ENCODE measurements around the gene EID1.

Gene EID1

DNA sequence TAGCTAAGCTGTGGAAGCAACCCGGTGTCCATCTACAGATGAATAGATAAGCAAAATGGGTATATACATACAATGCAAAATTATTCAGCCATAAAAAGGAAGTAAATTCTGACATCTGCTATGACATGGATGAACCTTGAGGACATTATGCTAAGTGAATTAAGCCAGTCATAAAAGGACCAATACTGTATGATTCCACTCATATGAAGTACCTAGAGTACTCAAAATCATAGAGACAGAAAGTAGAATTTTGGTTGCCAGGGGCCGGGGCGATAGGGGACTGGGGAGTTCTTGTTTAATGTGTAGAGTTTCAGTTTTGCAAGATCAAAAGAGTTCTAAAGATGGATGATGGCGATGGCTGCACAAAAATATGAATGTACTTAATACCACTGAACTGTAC, 10.3 kb downstream of the EID1 start:
- H3K4me3 ChIP-seq (ENCODE audit: low read depth in 1 of 5, low read length in 5 of 5), result no peak overlapping the region
- H3K36me3 ChIP-seq (ENCODE audit: control insufficient read depth in 5 of 5, insufficient read depth in 5 of 5, low read length in 5 of 5), result no peaks in the 10 kb centered on the region
- H3K4me1 ChIP-seq (ENCODE audit: control insufficient read depth in 5 of 5, insufficient read depth in 5 of 5, low read length in 5 of 5), result no peaks in the 10 kb centered on the region
- no peak overlapping the region for H3K27ac ChIP-seq (ENCODE audit: low read depth, low read length)
- H3K9ac ChIP-seq (ENCODE audit: low read length in 5 of 5), result no peak overlapping the region
- H3K27me3 ChIP-seq (ENCODE audit: control insufficient read depth in 5 of 5, insufficient read depth in 4 of 5, low read length in 5 of 5), result no peaks in the 10 kb centered on the region
- no peaks in the 10 kb centered on the region for H3K9me3 ChIP-seq (ENCODE audit: control insufficient read depth in 5 of 5, low read length in 5 of 5)

DNA sequence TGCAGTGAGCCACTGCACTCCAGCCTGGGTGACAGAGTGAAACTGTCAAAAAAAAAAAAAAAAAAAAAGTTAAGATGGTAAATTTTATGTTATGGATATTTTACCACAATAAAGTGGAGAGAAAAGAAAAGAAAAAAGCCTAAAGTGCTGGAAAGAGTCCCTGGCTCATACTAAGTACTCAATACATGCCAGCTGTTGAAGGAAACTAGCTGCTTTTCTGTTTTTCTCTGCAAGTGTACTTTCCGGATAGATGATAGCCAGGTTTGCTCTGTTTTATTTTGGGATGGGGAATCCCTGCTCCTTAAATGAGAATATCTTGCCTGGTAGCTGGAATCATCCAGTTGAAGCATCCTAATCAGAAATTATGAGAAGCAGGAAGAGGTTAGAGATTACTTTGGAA, 10.9 kb downstream of the EID1 start:
- H3K4me3 ChIP-seq (ENCODE audit: low read depth in 1 of 5, low read length in 5 of 5), result no peak overlapping the region
- no peaks in the 10 kb centered on the region for H3K36me3 ChIP-seq (ENCODE audit: control insufficient read depth in 5 of 5, insufficient read depth in 5 of 5, low read length in 5 of 5)
- no peaks in the 10 kb centered on the region for H3K9me3 ChIP-seq (ENCODE audit: control insufficient read depth in 5 of 5, low read length in 5 of 5)
- no peak overlapping the region for H3K9ac ChIP-seq (ENCODE audit: low read length in 5 of 5)
- H3K4me1 ChIP-seq (ENCODE audit: control insufficient read depth in 5 of 5, insufficient read depth in 5 of 5, low read length in 5 of 5), result no peaks in the 10 kb centered on the region
- H3K27ac ChIP-seq (ENCODE audit: low read depth, low read length), result no peak overlapping the region
- H3K27me3 ChIP-seq (ENCODE audit: control insufficient read depth in 5 of 5, insufficient read depth in 4 of 5, low read length in 5 of 5), result no peaks in the 10 kb centered on the region

DNA sequence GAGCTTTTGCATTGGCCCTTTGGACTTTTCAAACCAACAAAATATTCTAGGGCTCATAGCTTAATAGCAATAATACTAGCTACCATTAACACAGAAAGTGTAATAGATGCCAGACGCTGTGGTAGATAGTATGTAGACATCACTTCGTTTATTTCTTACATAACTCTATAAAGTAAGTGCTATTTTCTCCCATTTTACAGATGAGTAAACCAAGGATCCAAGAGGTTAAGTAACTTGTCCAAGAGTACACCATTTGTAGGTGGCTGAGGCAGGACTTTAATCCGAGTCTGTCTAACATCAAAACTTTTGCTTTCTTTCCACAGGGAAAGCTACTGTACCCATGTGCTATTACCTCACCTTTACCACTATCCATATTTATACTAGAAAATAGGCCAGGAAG, 12.0 kb downstream of the EID1 start:
- no peaks in the 10 kb centered on the region for H3K27me3 ChIP-seq (ENCODE audit: control insufficient read depth in 5 of 5, insufficient read depth in 4 of 5, low read length in 5 of 5)
- no peak overlapping the region for H3K4me3 ChIP-seq (ENCODE audit: low read depth in 1 of 5, low read length in 5 of 5)
- H3K27ac ChIP-seq (ENCODE audit: low read depth, low read length), result no peak overlapping the region
- no peak overlapping the region for H3K9ac ChIP-seq (ENCODE audit: low read length in 5 of 5)
- H3K4me1 ChIP-seq (ENCODE audit: control insufficient read depth in 5 of 5, insufficient read depth in 5 of 5, low read length in 5 of 5), result no peaks in the 10 kb centered on the region
- no peaks in the 10 kb centered on the region for H3K9me3 ChIP-seq (ENCODE audit: control insufficient read depth in 5 of 5, low read length in 5 of 5)
- no peaks in the 10 kb centered on the region for H3K36me3 ChIP-seq (ENCODE audit: control insufficient read depth in 5 of 5, insufficient read depth in 5 of 5, low read length in 5 of 5)

DNA sequence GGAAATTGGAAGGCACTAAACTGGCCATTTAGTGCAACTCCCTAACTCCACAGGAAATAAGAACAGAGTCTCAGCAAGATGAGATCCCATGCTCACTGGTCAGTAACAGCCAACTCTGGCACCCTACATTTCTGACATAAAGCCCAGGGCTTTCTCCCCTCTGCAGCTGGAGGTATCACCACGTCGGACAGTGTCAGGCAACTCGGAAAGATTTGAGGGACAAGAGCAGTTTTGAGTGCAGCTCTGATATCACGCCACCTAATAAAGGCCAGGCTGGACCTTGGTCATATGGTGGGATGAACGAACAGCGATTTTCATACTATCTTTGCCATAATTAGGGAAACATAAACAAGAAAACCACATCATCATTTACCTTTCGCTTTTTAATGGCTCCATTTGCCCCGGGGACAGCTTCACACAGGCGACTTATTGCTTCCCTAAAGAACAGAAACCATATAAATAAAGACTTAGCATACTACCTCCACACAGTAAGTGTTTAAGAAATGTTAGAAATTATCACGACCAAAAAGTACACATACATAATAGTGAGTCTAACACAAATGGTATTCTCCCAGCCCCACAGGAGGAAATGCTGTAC, 12.5 kb downstream of the EID1 start:
- Histone ChIP-seq H3K4me3 (ENCODE audit: low read depth in 1 of 5, low read length in 5 of 5) (no peak overlapping the region), H3K27me3 (ENCODE audit: control insufficient read depth in 5 of 5, insufficient read depth in 4 of 5, low read length in 5 of 5) (peaks cover 0 to 3% (median 0%) of the 10 kb centered on the region in 5 donors), H3K36me3 (ENCODE audit: control insufficient read depth in 5 of 5, insufficient read depth in 5 of 5, low read length in 5 of 5) (no peaks in the 10 kb centered on the region), H3K4me1 (ENCODE audit: control insufficient read depth in 5 of 5, insufficient read depth in 5 of 5, low read length in 5 of 5) (no peaks in the 10 kb centered on the region), H3K9me3 (ENCODE audit: control insufficient read depth in 5 of 5, low read length in 5 of 5) (no peaks in the 10 kb centered on the region), H3K27ac (ENCODE audit: low read depth, low read length) (no peak overlapping the region), H3K9ac (ENCODE audit: low read length in 5 of 5) (no peak overlapping the region)

DNA sequence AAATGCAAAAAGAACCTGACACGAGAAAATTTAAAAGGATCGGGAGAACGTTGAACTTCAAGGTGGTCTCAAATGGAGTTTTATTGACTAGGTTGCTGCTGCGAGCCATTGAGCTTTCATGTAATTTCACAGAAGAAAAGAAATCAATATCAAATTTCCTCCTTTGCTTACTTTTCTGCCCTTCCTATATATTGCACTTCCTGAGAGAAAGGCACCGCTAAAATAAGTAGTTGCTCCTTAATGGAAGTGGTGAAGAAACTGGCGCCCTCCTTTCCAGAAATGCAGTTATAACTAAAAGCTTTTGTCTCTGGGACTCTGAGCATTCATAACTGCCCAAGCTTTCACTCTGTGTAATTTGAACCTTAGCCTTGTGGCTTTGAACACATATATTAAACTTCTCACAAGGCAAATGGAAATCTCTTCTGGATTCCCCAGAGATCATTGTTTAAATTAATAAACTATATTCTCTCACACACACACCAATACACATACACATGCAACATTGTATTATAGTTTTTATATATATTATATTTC, 13.4 kb downstream of the EID1 start:
- peaks cover 0 to 4% (median 0%) of the 10 kb centered on the region in 5 donors for H3K27me3 ChIP-seq (ENCODE audit: control insufficient read depth in 5 of 5, insufficient read depth in 4 of 5, low read length in 5 of 5)
- H3K4me3 ChIP-seq (ENCODE audit: low read depth in 1 of 5, low read length in 5 of 5), result no peak overlapping the region
- no peaks in the 10 kb centered on the region for H3K36me3 ChIP-seq (ENCODE audit: control insufficient read depth in 5 of 5, insufficient read depth in 5 of 5, low read length in 5 of 5)
- H3K27ac ChIP-seq (ENCODE audit: low read depth, low read length), result no peak overlapping the region
- H3K4me1 ChIP-seq (ENCODE audit: control insufficient read depth in 5 of 5, insufficient read depth in 5 of 5, low read length in 5 of 5), result no peaks in the 10 kb centered on the region
- H3K9ac ChIP-seq (ENCODE audit: low read length in 5 of 5), result no peak overlapping the region
- H3K9me3 ChIP-seq (ENCODE audit: control insufficient read depth in 5 of 5, low read length in 5 of 5), result no peaks in the 10 kb centered on the region

DNA sequence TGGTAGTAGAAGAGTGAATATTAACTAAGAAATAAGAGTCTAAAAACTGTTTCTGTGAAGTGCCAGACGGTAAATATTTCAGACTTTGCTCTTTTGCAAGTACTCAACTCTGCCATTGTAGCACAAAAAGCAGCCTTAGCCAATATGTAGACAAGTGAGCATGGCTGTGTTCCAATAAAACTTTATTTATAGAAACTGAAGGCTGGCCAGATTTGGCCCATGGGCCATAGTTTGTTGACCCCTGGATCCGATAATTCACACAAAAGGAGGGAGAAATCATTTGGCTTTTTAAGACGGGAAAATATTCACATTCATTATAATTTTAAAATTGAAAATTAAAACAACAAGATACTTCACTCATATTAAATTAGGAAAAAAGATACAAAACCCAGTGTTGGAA, 15.4 kb downstream of the EID1 start:
- H3K36me3 ChIP-seq (ENCODE audit: control insufficient read depth in 5 of 5, insufficient read depth in 5 of 5, low read length in 5 of 5), result no peaks in the 10 kb centered on the region
- no peak overlapping the region for H3K27ac ChIP-seq (ENCODE audit: low read depth, low read length)
- peaks cover 0 to 8% (median 3%) of the 10 kb centered on the region in 5 donors for H3K27me3 ChIP-seq (ENCODE audit: control insufficient read depth in 5 of 5, insufficient read depth in 4 of 5, low read length in 5 of 5)
- H3K9me3 ChIP-seq (ENCODE audit: control insufficient read depth in 5 of 5, low read length in 5 of 5), result no peaks in the 10 kb centered on the region
- H3K4me1 ChIP-seq (ENCODE audit: control insufficient read depth in 5 of 5, insufficient read depth in 5 of 5, low read length in 5 of 5), result peaks cover 0 to 12% (median 3%) of the 10 kb centered on the region in 5 donors
- H3K4me3 ChIP-seq (ENCODE audit: low read depth in 1 of 5, low read length in 5 of 5), result no peak overlapping the region
- no peak overlapping the region for H3K9ac ChIP-seq (ENCODE audit: low read length in 5 of 5)

DNA sequence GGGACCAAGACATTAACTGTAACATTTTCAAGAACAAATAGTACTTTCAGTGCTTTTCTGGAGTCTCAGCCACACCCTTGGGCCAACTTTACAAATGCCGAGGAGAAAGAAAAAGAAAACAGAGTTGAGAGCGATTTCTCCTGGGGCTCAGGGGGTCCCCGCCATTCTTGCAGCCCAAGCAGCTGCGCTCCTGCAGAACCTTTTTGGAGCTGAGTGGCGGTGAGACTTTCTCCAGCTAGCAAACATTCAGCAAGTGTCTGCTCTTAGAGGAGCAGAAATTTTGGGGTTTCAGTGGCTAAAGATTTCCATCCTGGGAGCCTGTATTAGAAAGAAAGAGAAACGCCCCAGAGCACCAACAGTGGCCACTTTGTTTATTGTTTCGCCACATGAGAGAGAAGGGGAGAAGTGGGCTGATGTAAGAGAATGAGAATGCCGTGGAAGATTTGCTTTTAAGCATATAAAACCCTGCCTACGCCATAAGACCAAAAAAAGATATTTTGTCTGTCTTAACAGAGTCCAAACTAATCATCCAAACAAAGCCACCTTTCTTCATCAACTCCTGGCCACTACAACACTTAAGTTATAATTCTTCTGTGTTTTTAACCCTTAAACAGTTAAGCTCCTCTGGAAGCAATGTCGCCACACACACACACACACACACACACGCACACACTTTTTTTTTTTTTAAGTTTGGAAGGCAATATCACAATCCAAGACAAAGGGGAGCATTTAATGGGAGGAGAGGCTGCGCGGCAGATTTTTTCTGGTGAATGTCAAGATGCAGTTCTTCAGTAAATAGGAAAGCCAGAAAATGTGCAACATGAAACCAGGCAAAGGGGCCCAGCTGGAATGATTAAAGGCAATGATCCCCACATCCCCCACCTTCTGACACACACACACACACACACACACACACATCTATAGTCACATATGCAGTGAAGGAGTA, 19.2 kb downstream of the EID1 start:
- Histone ChIP-seq H3K4me3 (ENCODE audit: low read depth in 1 of 5, low read length in 5 of 5) (peak overlapping the region in 4 of 5 donors; percentile 9 to 48 (median 30)), H3K27ac (ENCODE audit: low read depth, low read length) (no peak overlapping the region), H3K27me3 (ENCODE audit: control insufficient read depth in 5 of 5, insufficient read depth in 4 of 5, low read length in 5 of 5) (peaks cover 0 to 10% (median 3%) of the 10 kb centered on the region in 5 donors), H3K9ac (ENCODE audit: low read length in 5 of 5) (no peak overlapping the region), H3K36me3 (ENCODE audit: control insufficient read depth in 5 of 5, insufficient read depth in 5 of 5, low read length in 5 of 5) (no peaks in the 10 kb centered on the region), H3K4me1 (ENCODE audit: control insufficient read depth in 5 of 5, insufficient read depth in 5 of 5, low read length in 5 of 5) (peaks cover 0 to 12% (median 3%) of the 10 kb centered on the region in 5 donors), H3K9me3 (ENCODE audit: control insufficient read depth in 5 of 5, low read length in 5 of 5) (no peaks in the 10 kb centered on the region)

DNA sequence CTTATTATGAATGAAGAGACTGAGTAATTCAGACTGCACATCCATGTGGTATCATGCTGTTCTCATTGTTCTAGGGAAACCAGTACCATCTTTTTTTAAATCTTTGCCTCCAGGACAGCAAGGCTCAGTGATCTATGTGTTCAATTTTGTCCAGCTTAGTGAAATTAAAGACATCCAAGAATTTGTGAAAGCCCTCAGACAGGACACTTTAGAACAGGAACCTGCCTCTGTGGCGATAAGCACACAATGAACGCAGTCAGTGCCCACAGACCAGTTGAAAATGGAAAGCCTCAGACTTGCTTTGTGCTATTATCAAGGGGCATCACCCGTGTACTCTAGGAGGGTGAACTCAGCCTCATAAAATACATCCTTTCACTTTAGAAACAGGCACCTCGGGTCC, 20.1 kb downstream of the EID1 start:
- Histone ChIP-seq H3K27me3 (ENCODE audit: control insufficient read depth in 5 of 5, insufficient read depth in 4 of 5, low read length in 5 of 5) (peaks cover 0 to 10% (median 3%) of the 10 kb centered on the region in 5 donors), H3K27ac (ENCODE audit: low read depth, low read length) (no peak overlapping the region), H3K9me3 (ENCODE audit: control insufficient read depth in 5 of 5, low read length in 5 of 5) (no peaks in the 10 kb centered on the region), H3K9ac (ENCODE audit: low read length in 5 of 5) (no peak overlapping the region), H3K4me3 (ENCODE audit: low read depth in 1 of 5, low read length in 5 of 5) (no peak overlapping the region), H3K4me1 (ENCODE audit: control insufficient read depth in 5 of 5, insufficient read depth in 5 of 5, low read length in 5 of 5) (peaks cover 0 to 12% (median 3%) of the 10 kb centered on the region in 5 donors), H3K36me3 (ENCODE audit: control insufficient read depth in 5 of 5, insufficient read depth in 5 of 5, low read length in 5 of 5) (no peaks in the 10 kb centered on the region)

DNA sequence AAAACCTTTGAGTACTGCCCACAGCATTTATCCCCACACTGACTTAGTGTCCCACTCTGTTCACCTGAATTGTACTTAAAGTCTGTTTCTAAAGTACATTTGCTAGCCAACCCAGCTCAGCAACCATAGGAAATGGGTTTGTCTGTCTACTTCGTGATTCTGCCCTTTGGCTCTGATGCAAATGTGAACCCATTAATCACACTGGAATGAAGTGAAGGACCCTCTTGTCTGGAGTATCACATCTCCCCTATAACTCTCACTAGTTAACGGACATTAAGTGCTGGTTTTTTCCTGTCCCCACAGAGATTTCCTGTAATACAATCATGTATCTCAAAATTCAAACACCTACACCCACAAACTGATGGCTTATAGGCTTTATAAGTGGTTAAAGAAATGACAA, 20.5 kb downstream of the EID1 start:
- H3K27me3 ChIP-seq (ENCODE audit: control insufficient read depth in 5 of 5, insufficient read depth in 4 of 5, low read length in 5 of 5), result peaks cover 0 to 10% (median 3%) of the 10 kb centered on the region in 5 donors
- H3K4me3 ChIP-seq (ENCODE audit: low read depth in 1 of 5, low read length in 5 of 5), result no peak overlapping the region
- no peaks in the 10 kb centered on the region for H3K9me3 ChIP-seq (ENCODE audit: control insufficient read depth in 5 of 5, low read length in 5 of 5)
- no peak overlapping the region for H3K27ac ChIP-seq (ENCODE audit: low read depth, low read length)
- H3K9ac ChIP-seq (ENCODE audit: low read length in 5 of 5), result no peak overlapping the region
- H3K36me3 ChIP-seq (ENCODE audit: control insufficient read depth in 5 of 5, insufficient read depth in 5 of 5, low read length in 5 of 5), result no peaks in the 10 kb centered on the region
- peaks cover 0 to 12% (median 3%) of the 10 kb centered on the region in 5 donors for H3K4me1 ChIP-seq (ENCODE audit: control insufficient read depth in 5 of 5, insufficient read depth in 5 of 5, low read length in 5 of 5)

DNA sequence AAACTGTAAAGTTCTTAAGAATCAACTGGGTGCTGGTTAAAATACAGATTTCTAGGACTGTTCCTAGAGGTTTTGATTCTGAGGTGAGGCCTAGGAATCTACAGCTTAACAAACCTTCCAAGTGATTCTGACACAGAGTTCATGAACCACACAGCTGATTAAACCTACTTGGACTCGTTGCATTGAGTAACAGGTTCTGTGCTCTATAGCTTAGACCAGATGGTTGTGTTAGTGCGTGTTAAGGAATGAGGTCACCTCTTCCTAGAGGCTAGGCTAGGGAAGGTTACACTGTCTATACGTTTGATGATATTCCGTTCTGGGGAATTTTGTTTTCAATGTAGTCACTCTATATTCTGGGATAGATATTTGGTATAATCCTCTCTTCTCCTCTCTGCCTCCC, 21.9 kb downstream of the EID1 start:
- Histone ChIP-seq H3K9ac (ENCODE audit: low read length in 5 of 5) (no peak overlapping the region), H3K36me3 (ENCODE audit: control insufficient read depth in 5 of 5, insufficient read depth in 5 of 5, low read length in 5 of 5) (no peaks in the 10 kb centered on the region), H3K9me3 (ENCODE audit: control insufficient read depth in 5 of 5, low read length in 5 of 5) (no peaks in the 10 kb centered on the region), H3K27me3 (ENCODE audit: control insufficient read depth in 5 of 5, insufficient read depth in 4 of 5, low read length in 5 of 5) (peaks cover 0 to 10% (median 3%) of the 10 kb centered on the region in 5 donors), H3K4me1 (ENCODE audit: control insufficient read depth in 5 of 5, insufficient read depth in 5 of 5, low read length in 5 of 5) (peaks cover 0 to 12% (median 3%) of the 10 kb centered on the region in 5 donors), H3K4me3 (ENCODE audit: low read depth in 1 of 5, low read length in 5 of 5) (no peak overlapping the region), H3K27ac (ENCODE audit: low read depth, low read length) (no peak overlapping the region)

Measured in subcutaneous abdominal adipose tissue (tissue), 5 donors.